HG03097 (cell line): ENCODE results near the gene AGAP1.

Source experiments
- ATAC-seq: cut with Tn5 transposase; IDR thresholded peaks from one replicate; pipeline ENCODE4 v1.9.1; 2021; ENCODE audit not compliant: unreplicated experiment, low FRiP score

Gene AGAP1

GRCh38 chr2:235990344-235990743, 496.5 kb downstream of the AGAP1 start:
- ATAC-seq: no peak

DNA sequence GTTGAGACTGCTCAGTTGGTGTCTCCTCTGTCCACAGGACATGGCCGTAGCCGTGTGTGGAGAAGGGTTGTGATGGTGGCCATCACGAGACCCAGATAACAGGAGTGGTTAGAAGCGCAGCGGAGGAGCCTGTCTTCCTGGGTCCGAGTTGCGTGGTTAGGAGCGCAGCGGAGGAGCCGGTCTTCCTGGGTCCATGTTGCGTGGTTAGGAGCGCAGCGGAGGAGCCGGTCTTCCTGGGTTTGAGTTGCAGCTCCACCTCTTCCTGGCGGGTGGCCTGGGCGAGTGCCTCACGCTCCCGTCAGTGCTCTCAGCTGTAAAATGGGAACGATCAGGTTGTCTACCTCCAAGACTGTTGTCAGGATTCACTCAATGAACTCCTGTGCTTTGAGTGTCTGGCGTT, 498.2 kb downstream of the AGAP1 start:
- ATAC-seq: no peak

GRCh38 chr2:235996419-235996818, 502.6 kb downstream of the AGAP1 start:
- no peak for ATAC-seq

DNA sequence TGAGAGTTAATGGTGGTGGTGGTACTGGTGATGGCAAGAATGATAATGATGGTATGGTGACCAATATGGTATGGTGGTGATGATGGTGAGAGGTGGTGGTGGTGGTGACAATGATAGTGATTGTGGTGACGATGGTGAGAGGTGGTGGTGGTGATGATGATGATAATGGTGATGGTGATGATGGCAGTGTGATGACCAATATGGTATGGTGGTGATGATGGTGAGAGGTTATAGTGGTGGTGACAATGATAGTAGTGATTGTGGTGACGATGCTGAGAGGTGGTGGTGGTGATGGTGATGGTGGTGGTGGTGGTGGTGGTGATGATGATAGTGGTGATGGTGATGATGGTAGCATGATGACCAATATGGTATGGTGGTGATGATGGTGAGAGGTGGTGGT, 505.2 kb downstream of the AGAP1 start:
- ATAC-seq: no peak

DNA sequence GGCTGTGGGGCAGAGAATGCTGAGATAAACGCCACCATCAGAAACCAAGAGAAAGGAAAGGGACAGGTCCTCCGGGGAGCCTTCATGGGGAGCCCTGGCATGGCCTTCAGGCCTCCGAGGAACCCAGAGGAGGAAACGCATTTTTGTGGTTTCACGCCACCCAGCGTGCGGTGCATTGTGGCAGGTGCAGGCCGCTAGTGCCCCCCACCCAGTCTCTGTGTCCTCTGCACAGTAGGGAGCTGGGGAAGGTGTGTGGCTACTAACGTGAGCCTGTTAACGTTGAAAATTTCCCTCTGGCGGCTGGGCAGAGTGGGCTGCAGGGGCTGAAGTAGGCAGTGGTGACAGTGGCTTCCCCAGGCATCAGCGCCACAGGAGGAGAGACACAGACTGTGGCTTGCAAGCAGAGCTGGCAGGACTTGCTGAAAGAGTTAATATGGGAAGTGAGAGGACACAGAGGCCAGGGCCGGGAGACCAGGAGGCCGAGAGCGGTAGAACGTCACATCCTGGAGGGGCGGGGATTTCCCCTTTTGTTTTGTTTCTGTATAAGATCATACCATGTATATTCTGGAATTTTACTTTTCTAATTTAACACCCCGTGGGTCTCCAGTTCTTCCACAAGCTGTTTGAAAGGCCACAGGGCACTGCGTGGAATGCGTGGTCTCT, 507.5 kb downstream of the AGAP1 start:
- no peak for ATAC-seq

DNA sequence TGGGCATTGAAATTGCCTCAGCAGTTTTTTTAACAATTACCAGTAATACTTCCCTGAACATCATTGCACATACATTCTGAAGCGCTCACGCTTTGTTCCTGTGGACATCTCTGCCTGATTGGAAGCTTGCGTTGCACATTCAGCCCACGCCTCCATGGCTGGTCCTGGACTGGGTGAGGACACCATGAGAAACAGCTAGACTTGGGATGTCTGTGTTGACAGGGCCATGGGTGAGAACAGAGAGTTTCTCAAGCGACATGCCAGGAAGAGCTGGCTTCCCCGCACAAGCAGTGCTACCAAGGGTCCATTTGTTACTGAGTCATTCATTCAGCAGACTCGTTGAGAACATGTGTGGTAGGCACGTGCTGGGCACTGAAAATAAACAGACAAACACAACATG, 508.0 kb downstream of the AGAP1 start:
- ATAC-seq: no peak

- ATAC-seq: no peak
Measured at GRCh38 chr2:236008006-236008405, 514.2 kb downstream of the AGAP1 start.

DNA sequence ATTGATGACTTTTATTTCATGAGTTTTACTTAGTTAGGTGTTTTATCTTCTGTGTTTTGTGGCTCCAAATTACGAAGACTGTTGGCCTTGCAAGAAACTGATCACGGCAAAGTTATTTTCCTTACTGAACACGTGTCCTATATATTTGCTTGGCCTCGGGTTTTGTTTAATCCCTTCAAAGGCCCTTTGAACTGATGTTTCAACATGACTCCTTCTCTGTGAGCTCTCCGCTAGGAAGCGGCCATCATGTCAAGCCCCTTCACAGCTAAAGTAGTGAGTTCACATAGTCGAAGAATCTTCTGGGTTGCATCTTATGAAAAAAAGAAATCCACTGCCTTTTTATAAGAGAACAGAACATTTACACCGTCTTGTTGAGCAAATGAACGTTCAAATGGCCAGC, 515.0 kb downstream of the AGAP1 start:
- ATAC-seq: no peak

- no peak for ATAC-seq
Measured at GRCh38 chr2:236010920-236011685, 517.3 kb downstream of the AGAP1 start.

- no peak for ATAC-seq
Measured at GRCh38 chr2:236012155-236012554, 518.3 kb downstream of the AGAP1 start.

DNA sequence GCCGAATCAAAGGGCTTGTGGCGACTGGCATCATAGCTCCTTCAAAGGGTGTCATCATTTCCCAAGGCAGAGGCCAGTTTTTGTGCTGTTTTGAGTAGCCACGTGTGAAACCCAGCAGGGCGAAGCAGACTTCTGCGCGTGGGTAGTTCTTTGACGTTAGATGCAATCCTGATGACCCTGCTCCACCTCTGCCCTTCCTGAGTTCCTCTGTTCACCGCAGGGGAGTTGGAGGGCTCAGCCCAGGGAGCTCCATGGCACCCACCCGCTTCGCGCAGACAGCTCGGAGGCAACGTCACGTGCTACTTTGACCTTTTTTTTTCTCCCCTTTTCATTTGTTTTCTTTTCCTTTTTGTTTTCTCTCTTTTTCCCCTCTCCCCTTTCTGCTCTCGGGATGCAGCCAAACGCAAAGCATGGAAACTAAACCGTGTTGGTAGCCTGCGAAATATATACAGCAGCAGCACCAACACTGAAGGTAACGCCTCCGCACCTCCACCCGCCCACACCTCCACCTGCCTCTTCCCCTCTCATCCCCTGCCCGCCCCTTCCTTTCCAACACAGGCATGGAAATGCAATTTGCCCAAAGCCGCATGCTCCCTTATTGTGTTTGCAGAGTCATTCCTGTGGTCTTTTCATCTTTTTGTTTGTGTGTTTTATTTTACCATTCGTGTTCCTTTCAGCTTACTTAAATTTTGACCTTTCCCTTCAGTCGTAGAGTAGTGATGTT, 520.7 kb downstream of the AGAP1 start:
- ATAC-seq: no peak

DNA sequence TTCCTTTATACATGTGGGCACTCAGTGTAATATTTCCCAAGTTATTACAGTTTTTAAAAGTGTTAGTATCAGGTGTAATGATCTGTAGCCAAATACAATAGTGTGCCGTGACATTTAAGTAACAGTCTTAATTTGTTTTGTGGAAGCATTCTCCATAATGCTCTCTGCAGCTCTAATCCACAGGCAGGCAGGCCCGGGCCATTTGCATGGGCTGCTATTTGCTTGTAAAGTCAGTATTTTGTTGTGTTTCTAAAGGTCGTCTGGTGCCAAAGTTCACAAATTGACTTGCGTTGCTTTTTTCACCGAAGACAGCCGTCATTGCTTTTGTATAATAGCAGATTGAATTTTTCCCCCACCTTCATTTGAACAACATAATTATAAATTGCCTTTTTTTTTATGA, 521.3 kb downstream of the AGAP1 start:
- ATAC-seq: no peak

DNA sequence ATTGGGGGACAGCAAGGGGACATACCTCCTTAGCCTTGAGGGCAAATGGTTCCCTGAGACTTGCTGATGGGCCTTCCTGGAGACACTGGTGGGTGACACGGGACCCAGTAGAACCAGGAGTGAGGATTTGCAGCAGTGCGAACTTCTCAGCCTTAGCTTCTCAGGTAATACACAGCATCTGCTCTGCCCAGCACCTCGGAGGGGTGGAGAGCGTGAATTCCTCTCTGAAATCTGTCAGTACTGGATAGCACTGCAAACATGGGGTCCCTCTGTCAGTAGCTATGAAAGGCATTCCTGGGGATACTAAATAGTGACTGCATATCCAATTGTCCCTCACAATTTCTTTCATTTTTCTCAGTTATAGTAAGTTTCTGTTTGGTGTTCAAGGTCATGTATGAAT, 522.7 kb downstream of the AGAP1 start:
- no peak for ATAC-seq

GRCh38 chr2:236017446-236017845, 523.6 kb downstream of the AGAP1 start:
- no peak for ATAC-seq

DNA sequence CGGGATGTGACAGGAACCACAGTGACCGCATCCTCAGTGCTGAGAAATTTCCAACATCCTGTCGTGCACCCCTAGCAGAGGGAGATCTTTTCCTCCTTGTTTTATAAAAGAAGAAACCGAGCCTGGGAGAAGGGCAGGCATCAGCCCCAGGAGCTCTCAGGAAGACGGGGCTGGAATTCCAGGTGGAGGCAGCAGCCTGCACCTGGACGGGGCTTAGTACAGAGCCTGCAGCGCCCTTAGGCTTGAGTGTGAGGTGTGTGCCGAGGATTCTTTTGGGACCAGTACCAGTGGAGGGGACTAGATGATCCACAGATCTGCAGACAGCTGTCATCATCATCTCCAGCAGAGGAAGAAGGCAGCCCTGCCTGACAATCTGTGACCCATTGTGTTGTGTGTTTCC, 525.6 kb downstream of the AGAP1 start:
- no peak for ATAC-seq

- no peak for ATAC-seq
Measured at GRCh38 chr2:236021499-236022057, 527.7 kb downstream of the AGAP1 start.

- ATAC-seq: no peak
Measured at GRCh38 chr2:236022128-236022527, 528.3 kb downstream of the AGAP1 start.

GRCh38 chr2:236025892-236026291, 532.0 kb downstream of the AGAP1 start:
- no peak for ATAC-seq

DNA sequence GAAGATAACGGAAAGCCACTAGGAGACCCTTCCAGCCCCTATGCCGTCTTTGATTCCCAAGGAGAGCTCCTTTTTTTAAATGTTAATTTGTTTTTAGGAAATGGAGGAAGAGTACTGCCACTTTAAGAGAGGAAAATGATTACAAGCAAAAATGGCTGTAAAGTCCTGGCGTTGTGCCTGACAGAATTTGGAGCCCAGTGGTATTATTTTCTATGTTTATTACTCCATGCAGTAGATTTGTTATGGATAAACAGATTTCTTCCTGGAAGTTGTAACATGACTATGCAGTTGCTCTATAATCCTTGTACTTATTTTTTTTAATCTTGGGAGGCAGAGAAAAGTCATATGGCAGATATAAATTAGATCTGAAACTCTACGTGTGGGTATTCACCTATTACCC, 533.0 kb downstream of the AGAP1 start:
- ATAC-seq: no peak

- ATAC-seq: no peak
Measured at GRCh38 chr2:236028066-236028465, 534.2 kb downstream of the AGAP1 start.

DNA sequence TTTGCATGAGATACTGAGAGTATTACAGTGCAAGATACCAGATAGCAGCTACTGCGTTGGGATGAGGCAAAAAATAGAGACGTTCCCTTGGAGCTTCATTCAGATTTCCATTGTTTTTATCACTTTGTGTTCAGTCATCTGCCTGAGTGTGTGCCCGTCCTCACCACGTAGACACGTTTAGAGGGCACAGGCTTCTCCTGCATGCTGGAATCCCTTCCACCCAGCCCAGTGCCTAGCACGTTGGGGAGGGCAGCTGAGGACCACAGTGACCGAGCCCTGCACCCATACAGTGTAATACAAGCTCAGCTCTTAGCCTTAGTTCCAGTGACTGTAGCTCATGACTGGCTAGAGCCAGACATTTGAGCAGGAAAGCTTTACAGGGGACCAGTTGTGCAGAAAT, 539.6 kb downstream of the AGAP1 start:
- no peak for ATAC-seq
